Skin epidermis (tissue), 12 donors: ENCODE results near the gene LAMA3.

Experiments used
- H3K27ac ChIP-seq, 21 experiments: fragments of 200-600 bp; sonication (generic) in 11 of 21; one replicate each; pipeline ENCODE4 v1.5.0; 2020; ENCODE audit warnings: mild to moderate bottlenecking in 3 of 21, inconsistent platforms in 2 of 21, moderate library complexity in 2 of 21
- H3K4me3 ChIP-seq, 7 experiments: fragments of 200-600 bp; sonication (generic) in 2 of 7; one replicate each; pipeline ENCODE4 v1.5.0; 2020; ENCODE audit warnings: inconsistent platforms in 2 of 7, mild to moderate bottlenecking in 2 of 7, moderate library complexity in 1 of 7

LAMA3 gene

DNA sequence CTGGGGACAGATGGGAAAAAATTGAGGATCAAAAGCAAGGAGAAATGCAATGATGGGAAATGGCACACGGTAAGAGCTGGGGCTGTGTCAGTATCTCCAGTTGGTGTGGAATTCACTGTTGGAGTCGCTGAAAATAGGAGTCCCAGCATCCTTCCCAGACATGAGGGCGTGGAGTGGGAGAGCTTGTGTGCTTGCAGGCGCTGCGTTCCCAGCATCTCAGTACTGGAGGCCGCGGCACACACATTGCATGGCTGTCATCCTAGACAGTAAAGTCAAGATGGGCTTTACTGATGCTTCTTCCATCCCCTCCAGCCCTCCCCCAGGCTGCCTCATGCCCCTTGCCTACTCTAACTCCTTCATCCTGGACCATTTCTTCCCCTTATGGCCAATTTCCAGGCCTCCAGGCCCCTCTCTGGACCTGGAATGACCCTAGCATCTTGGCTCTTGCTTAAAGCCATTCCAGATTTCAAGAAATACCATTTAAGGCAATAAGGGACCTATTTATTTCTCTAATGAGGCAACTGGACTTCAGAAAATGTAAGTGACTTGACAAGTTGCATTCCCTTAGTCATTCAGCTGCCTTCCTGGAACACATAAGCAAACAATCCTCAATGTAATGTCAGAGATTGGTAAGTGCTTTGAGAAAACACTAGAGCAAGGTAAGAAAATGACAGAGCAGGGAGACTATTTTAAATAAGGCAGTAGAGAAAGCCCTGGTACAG lies 254.8 kb downstream of the LAMA3 start:
- Histone ChIP-seq H3K4me3 (no peak overlapping the region), H3K27ac (no peak overlapping the region)

DNA sequence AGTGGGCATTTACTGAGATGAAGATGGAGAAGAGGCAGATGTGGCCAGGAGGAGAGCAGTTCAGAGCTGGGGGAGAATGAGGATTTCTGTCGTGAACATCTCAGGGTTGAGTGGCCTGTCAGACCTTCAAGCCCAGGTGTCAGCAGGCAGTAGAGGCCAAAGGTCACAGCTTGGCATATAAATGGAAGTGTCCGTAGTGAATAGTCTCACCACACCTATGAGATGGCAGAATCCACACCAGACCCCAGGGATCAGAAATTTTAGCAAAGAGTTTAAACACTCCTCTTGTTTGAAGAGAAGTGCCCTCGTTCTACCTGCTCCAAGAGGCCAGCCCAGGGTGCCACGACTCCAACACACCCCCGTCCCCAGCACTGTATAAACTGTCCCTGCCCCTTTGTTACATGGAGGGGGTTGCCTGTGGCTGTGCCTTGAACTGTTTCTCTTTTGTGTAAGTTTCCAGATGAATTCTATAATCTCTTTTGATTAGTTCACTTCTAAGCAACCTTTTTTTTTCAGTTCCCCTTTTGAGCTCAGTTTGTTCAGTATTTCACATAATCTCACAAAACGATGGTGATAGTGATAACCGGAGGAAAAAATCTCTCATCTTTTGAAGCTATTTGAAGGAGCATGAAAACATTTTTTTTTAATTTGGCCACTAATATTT lies 256.3 kb downstream of the LAMA3 start:
- no peak overlapping the region for H3K27ac ChIP-seq
- H3K4me3 ChIP-seq: no peak overlapping the region

DNA sequence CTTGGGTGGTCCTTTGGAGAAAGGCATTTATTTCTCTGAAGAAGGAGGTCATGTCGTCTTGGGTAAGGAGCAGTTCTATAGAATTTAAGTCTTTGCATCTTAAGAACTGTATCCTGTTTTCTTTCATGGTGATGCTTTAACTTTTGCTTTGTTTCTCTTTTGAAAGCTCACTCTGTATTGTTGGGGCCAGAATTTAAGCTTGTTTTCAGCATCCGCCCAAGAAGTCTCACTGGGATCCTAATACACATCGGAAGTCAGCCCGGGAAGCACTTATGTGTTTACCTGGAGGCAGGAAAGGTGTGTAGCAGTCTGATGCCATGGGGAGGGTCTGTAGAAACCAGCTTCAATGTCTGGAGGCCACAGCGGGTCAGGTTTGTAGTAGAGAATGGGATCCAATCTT lies 260.6 kb downstream of the LAMA3 start:
- Histone ChIP-seq H3K4me3 (no peak overlapping the region), H3K27ac (no peak overlapping the region)

GRCh38 chr18:23950644-23951043 lies 261.4 kb downstream of the LAMA3 start:
- Histone ChIP-seq H3K27ac (no peak overlapping the region), H3K4me3 (no peak overlapping the region)

- no peak overlapping the region for H3K4me3 ChIP-seq
- H3K27ac ChIP-seq: no peak overlapping the region
Observed at GRCh38 chr18:23951206-23951605, 262.0 kb downstream of the LAMA3 start.

DNA sequence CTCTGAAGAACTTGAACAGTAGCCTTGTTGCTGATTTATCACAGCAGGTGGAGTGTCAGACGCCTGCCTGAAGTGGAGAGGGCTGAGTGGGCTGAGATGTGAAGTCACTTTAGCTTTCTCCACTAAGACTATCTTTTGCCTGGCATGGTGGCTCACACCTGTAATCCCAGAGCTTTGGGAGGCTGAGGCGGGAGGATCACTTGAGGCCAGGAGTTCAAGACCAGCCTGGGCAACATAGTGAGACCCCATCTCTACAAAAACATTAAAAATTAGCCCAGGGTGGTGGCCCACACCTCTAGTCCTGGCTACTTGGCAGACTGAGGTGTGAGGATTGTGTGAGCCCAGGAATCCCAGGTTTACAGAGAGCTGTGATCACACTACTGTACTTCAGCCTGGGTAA lies 264.7 kb downstream of the LAMA3 start:
- Histone ChIP-seq H3K4me3 (no peak overlapping the region), H3K27ac (no peak overlapping the region)

DNA sequence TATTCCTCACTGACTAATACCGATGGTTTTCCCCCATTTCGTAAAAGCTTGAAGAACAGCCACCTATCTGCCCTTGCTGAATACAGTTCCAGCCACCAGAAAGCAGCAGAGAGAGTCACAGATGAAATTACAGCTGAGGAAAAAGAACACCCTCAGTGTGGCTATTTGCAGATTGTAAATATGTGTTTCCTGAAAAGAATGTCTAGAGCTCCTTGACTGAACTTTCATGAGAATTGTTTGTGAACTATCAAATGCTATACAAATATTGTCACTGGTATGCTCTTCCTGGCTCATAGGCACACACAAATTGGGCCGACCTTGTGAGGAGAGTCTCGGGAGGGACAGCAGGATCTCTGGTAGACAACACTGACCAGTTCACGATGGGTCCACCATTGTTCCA lies 267.2 kb downstream of the LAMA3 start:
- no peak overlapping the region for H3K27ac ChIP-seq

GRCh38 chr18:23958036-23958435 lies 268.8 kb downstream of the LAMA3 start:
- Histone ChIP-seq H3K4me3 (no peak overlapping the region), H3K27ac (no peak overlapping the region)

More for the DNA sequence above, 267.2 kb downstream of the LAMA3 start:
- H3K4me3 ChIP-seq: no peak overlapping the region

GRCh38 chr18:23963443-23964165 lies 274.4 kb downstream of the LAMA3 start:
- Histone ChIP-seq H3K27ac (peak overlapping the region in 8 of 21 experiments; percentile 1 to 73 (median 54)), H3K4me3 (no peak overlapping the region)

DNA sequence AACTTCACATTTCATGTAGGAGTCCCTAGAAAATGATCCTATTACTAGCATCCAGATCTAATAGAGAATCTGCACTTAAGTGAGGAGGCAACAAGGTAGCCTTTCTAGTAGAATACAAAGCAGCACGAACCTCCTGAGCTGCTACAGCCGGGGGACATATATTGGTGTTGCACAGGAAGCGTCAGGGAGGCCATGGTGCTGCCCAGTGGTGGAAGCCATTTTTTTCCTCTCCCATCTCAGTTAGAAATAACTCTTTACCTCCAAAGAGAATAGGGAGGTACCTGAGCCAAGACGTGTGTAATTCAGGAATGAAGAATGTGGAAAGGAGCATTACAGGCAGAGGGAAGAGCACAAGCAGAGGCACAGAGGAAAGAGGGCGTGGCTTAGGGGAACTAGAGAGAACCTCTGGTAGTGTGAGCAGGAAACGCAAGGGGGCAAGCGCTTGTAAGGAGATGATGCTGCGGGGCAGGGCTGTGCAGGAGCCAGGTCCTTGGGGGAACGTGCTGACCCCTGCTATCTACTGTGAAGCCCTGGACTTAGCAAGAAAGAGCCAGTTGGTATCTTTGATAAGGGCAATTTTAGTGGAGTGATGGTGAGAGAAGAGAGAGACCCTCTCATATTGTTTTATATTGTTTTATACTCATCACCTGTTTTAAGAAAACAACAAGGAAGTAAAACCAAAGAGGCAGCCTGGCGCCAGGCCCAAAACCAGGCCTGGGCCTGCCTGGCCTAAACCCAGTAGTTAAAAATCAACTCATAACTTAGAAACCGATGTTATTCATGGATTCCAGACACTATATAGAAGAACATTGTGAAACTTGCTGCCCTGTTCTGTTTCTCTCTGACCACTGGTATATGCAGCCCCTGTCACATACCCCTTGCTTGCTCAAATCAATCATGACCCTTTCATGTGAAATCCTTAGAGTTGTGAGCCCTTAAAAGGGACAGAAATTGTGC lies 275.3 kb downstream of the LAMA3 start:
- Histone ChIP-seq H3K27ac (peak overlapping the region in 14 of 21 experiments; percentile 6 to 73 (median 42)), H3K4me3 (no peak overlapping the region)

DNA sequence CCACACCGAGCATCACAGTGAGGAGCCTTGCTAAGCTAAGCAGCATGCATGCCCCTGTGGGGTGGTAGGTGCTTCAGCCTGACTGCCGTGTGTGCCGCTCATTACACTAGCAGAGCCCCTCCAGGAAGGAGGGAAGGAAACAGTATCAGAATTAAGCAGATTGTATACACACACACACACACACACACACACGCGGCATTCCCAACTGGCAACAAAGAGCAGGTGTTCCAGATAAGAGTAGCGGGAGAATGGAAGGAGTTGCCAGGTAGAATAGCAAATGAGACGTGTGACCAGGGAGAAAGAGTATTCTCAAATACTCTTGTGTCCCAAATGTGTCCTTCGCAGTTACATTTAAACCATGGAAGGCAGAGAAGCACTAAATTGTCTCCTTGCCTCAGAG lies 277.7 kb downstream of the LAMA3 start:
- peak overlapping the region in 2 of 21 experiments; percentile 21 to 71 for H3K27ac ChIP-seq
- no peak overlapping the region for H3K4me3 ChIP-seq

- Histone ChIP-seq H3K27ac (peak overlapping the region in 2 of 21 experiments; percentile 21 to 71), H3K4me3 (no peak overlapping the region)
Observed at GRCh38 chr18:23967321-23968089, 278.3 kb downstream of the LAMA3 start.

DNA sequence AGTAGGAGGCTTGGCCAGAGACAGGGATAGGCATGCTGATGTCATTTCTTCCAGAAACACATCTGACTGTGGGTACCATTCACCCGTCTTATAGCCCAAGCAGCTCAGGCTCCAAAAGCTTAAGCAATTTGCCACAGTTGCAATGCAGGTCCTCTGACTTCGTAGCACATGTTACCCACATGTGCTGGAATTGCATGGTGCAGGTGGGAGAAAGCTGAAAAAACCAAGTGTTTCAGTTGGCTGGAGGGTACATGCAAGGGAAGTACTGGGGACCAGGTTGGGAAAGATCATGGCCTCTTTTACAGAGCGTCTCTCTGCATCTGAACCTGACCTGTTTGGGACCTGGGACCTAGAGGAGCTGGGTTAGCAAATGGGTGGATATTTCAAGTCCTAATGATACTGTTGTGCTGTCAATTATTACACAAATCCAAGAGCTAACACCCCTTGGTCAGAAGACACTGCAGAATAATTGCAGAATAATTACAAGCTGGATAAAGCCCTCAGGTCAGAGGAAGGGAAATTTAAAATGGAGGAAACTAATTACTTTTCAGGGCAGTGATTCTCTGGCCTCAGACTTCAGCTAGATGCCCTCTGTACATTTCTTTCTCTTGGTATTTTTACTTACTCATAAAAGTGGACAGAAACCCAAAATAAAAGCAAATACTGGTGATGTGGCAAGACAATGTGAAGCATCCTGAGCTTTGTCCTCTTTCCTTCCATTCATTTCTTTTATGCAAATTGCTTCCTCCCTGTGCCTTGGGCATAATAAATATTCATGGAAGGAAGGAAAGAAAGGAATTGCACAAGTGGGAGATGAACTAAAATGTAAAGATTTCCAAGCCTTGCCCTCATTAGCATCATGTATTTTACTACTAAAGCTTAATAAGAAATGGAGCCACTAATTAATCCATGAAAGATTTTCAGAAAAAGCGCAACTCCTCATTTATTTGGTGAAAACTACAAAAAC lies 279.7 kb downstream of the LAMA3 start:
- no peak overlapping the region for H3K4me3 ChIP-seq
- H3K27ac ChIP-seq: peak overlapping the region in 1 of 21 experiments; percentile 71

GRCh38 chr18:23969664-23970063 lies 280.4 kb downstream of the LAMA3 start:
- peak overlapping the region in 4 of 21 experiments; percentile 51 to 73 (median 58) for H3K27ac ChIP-seq

GRCh38 chr18:23970161-23971096 lies 281.2 kb downstream of the LAMA3 start:
- peak overlapping the region in 6 of 21 experiments; percentile 45 to 73 (median 60) for H3K27ac ChIP-seq
- no peak overlapping the region for H3K4me3 ChIP-seq

More at GRCh38 chr18:23969664-23970063, 280.4 kb downstream of the LAMA3 start:
- H3K4me3 ChIP-seq: no peak overlapping the region

- H3K27ac ChIP-seq: peak overlapping the region in 4 of 21 experiments; percentile 60 to 72 (median 64)
- H3K4me3 ChIP-seq: no peak overlapping the region
Observed at GRCh38 chr18:23971097-23971440, 281.8 kb downstream of the LAMA3 start.
